Activated T-helper 1 cell treated with Interleukin-2 at 50 U/mL for 16 hours (primary cell): Measurements from ENCODE around the gene EIF1AD.
"Not testable (repeated sequence)": the region's sequence is repeated elsewhere in the genome, so short reads cannot be mapped to it uniquely, and the experiment has no call there.

Experiments
- DNase-seq: peaks from one replicate; pipeline ENCODE4 v3.0.0-alpha.2; 2020; ENCODE audit warnings: low read depth

Gene EIF1AD

DNA sequence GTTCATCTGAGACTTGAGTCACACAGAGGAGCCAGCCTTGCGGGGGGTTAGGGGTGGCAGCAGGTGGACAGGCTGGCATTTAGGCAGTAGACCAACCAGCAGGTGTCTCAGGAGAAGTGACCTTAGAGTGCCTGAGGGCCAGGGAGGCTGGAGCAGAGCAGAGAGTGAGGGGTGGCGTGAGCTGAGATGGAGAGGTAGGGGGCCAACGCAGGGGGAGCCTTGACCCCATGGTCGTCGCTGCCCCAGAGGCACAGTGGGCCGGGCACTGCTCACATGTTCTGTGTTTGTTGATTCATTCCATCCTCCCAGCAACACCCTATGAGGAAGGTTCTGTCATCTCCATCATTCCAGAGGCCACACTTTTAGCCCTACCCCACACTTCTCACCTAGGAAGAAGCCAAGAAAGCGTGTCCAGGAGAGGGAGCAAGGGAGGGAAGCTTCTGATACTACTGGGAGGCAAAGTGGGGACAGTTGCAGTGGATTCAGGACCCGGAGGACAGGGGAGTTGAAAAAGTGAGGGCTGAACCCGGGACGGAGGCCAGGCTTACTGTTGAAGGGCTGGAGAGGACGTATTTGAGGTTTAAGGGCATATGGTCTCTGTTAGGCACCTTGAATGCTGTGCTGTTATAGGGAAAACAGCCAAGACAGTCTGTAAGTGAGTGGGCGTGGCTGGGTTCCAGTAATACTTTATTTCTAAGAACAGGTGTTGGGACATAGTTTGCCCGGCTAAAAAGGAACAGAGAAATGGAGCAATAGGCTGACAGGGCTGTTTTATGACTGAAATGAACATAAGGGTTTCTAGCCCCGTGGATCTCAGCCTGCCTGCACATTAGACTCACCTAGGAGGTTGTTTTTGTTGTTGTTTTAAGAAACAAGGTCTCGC, 33.1 kb downstream of the EIF1AD start:
- DNase-seq: no peak

DNA sequence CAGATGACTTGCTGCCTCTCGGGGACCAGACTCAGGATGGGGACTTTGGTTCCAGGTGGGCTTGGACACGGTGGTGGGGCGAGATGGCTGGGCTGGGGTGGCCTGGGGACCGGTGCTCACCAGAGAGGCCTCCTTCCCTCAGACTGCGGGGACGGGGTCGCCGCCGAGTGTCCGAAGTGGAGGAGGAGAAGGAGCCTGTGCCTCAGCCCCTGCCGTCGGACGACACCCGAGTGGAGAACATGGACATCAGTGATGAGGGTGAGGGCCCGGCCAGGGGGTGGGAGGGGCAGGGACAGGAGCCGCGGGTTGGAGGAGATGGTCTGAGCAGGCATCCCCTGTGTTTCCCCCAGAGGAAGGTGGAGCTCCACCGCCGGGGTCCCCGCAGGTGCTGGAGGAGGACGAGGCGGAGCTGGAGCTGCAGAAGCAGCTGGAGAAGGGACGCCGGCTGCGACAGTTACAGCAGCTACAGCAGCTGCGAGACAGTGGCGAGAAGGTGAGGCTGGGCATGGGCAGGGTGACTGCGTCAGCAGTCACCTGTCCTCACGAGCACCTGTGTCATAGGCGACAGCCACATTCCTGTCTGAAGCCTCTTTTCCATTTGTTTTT, 34.5 kb downstream of the EIF1AD start:
- no peak for DNase-seq

DNA sequence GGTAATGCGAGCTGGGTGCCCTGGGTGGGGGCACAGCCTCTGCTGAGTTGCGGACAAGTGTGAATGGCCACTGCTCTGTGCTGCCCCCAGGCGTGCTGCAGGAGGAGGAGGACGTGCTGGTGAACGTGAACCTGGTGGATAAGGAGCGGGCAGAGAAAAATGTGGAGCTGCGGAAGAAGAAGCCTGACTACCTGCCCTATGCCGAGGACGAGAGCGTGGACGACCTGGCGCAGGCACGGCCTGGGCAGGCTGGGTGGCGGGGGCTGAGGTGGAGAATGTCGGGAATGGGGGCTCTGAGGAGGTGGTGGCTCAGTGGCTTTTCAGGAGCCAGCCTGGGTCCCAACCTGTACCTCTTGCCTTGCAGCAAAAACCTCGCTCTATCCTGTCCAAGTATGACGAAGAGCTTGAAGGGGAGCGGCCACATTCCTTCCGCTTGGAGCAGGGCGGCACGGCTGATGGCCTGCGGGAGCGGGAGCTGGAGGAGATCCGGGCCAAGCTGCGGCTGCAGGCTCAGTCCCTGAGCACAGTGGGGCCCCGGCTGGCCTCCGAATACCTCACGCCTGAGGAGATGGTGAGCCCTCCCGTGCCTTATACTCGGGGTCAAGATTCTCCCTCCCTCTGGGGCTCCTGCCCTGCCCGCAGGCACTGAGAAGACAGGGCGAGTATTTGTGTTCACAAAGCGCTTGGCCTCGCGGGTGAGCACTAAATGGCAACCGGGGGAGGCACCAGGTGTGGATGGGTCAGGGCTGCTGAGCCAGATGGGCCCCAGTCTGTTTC, 35.8 kb downstream of the EIF1AD start:
- no peak for DNase-seq

DNA sequence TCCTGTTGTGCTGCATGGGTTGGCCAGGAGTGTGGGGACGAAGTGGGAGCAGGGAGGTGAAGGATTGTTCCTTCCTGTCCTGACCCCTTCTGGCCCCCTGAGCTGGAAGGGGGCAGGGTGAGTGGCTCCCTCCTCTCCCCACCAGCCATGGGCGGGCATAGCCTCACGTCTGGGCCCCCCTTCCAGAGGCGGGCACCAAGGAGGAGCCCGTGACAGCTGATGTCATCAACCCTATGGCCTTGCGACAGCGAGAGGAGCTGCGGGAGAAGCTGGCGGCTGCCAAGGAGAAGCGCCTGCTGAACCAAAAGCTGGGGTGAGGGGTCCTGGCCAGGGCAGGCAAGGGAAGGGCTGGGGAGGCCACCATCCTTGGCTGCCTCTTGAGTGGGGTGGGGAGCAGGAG, 37.1 kb downstream of the EIF1AD start:
- no peak for DNase-seq

DNA sequence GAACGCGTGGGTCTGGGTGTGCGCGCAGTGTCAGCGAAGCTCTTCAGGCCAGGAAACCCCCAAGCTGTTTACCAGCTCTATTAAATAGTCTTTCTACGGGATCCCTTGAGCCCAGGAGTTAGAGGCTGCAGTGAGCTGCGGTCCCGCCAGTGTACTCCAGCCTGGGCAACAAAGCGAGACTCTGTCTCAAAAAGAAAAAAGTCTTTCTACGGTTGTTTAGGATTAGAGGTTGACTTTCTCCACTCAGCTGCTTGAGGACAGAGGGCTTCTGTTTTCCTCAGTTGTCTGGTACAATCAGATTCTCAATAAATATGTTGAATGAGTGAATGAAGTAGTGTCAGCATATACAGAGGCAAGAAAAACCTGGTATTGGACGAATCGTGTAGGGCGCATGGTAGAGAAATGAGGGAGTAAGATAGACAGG, 39.8 kb downstream of the EIF1AD start:
- DNase-seq: no peak

DNA sequence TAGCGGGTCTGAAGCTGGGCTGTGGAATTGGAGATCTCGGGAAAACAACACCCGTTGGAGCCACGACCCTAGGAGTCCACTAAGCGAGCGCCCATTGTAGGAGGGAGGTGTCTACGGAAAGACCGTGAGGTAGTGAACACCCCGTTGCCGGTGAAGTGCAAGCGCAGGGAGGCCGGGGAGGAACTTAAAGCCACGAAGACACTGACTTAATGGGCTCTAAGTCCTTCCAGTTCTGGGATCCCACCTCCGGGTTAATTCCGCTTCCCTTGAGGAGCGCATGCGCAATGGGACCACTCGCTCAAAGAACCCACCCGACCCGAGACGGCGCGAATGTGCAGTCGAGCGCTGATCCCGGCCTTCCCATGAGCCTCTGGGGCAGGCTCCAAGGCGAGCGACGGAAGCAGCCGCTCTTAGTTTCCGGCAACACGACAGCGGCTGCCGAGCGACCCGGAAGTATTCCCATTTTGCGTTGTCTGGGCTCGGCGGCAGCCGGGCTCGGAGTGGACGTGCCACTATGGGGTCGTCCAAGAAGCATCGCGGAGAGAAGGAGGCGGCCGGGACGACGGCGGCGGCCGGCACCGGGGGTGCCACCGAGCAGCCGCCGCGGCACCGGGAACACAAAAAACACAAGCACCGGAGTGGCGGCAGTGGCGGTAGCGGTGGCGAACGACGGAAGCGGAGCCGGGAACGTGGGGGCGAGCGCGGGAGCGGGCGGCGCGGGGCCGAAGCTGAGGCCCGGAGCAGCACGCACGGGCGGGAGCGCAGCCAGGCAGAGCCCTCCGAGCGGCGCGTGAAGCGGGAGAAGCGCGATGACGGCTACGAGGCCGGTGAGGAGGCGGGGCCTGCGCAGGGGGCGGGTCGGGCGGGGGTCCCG, 40.5 kb downstream of the EIF1AD start, which contains the start of gene SART1:
Gene SART1 (plus strand): TSS at position 468 of the 874 bp plus-strand sequence. CDS start 47 bp downstream, at position 515.
- peak; percentile 93 for DNase-seq

DNA sequence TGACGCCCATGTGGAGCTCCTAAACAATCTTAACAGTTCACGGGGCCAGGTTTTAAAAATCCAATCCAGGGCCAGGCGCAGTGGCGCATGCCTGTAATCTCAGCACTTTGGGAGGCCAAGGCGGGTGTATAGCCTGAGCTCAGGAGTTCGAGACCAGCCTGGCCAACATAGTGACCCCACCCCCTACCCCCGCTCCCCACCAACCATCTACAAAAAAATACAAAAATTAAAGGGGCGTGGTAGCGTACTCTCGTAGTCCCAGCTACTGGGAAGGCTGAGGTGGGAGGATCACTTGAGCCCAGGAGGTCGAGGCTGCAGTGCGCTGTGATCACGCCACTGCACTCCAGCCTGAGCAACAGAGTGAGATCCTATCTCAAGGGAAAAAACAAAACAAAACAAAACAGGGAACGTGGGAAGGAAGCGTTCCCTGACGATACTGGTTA, 41.1 kb downstream of the EIF1AD start:
- DNase-seq: no peak

DNA sequence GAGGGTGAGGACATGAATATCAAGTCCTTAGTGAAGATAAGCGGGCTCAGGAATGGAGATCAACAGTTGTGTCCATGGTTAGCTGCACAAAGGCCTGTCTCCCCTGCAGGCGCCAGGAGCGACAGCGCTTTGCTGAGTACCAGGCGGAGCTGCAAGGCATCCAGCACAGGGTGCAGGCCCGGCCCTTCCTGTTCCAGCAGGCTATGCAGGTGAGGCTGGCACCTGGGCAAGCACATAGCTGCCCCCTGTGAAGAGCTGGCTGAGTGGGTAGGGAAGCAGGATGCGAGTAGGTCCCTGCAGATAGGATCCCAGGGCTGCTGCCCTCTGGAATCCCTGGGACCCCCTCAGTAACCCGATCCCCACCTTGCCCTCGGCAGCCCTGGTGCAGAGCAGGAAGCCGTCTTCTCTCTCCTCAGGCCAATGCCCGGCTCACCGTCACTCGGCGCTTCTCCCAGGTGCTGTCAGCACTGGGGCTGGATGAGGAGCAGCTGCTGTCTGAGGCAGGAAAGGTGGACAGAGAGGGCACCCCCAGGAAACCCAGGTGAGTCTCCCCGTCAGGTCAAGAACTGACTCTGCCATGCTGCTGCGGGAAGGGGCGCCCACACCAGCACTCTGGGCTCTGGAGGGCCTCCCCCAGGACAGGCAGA, 43.1 kb downstream of the EIF1AD start:
- no peak for DNase-seq

DNA sequence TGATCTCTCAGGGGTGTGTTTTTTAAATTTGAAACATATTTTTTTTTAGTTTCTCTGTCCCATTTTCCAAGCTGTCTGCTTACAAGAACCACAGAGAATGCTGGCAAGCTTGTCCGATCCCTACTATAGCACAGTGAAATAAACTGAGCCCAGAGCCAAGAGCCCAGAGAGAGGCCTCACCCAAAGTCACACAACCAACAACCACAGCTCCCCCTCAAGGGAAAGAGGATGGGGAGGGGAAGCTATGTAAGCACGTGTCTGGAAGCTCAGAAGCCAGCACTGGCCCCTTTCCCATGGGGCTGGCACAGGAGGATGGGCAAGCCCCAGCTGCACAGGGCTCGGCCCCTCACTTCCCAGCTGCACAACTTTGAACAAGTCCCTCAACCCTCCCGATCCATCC, 43.7 kb downstream of the EIF1AD start:
- DNase-seq: no peak

DNA sequence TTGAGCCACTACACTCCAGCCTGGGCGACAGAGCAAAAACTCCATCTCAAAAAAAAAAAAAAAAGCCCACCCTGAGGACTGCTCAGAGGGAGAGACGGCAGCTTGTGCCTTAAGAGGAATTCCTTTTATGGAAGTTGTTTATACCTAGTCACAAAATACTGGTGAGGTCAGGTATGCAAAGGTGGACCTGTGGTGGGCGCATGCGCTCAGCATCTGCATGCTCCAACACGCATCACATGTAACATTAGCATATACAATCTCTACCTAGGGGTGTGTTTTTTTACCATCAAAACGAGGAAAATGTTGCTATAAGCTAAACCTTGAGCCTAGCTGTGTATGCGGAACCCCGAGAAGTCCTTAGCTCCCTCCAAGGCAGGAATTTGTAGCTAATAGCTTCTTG, 47.2 kb downstream of the EIF1AD start:
- DNase-seq: no peak

DNA sequence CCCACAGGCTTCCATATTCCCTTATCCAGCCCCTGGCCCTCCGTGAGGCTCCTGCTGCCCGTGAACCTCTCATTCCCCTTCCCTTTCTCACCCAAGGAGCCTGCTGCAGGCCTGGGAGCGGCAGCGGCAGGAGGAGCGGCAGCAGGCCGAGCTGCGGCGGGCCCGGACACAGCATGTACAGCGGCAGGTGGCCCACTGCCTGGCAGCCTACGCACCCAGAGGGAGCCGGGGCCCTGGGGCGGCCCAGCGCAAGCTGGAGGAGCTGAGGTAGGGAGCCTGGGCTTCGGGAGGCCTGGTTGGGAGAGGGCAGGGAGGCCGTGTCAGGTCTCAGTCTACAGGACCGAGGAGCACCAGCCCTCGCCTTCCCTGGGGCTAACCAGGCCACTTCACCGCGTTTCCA, 48.5 kb downstream of the EIF1AD start:
- DNase-seq: no peak

DNA sequence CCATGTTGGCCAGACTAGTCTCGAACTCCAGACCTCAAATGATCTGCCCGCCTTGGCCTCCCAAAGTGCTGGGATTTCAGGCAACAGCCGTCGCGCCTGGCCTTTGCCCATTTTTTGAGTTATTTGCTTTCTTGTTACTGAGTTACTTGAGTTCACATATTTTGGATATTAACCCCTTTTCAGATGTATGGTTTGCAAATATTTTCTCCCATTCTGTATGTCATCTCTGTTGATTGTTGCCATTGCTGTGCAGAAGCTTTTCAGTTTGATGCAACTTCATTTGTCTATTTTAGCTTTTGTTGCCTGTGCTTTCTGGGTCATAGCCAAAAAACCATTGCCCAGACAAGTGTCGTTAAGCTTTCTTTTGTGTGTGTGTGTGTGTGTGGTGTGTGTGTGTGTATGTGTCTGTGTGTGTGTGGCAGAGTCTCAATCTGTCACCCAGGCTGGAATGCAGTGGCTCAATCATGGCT, 49.9 kb downstream of the EIF1AD start:
- no peak for DNase-seq

DNA sequence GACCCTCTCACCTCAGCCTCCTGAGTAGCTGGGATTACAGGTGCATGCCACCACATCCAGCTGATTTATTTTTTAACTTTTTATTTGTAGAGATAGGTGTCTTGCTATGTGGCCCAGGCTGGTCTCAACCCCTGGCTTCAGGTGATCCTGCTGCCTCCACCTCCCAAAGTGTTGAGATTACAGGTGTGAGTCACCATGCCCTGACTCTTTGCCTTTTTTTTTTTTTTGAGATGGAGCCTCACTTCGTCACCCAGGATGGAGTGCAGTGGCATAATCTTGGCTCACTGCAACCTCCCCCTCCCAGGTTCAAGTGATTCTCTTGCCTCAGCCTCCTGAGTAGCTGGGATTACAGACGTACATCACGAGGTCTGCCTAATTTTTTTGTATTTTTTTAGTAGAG, 50.3 kb downstream of the EIF1AD start:
- DNase-seq: not testable (repeated sequence)

DNA sequence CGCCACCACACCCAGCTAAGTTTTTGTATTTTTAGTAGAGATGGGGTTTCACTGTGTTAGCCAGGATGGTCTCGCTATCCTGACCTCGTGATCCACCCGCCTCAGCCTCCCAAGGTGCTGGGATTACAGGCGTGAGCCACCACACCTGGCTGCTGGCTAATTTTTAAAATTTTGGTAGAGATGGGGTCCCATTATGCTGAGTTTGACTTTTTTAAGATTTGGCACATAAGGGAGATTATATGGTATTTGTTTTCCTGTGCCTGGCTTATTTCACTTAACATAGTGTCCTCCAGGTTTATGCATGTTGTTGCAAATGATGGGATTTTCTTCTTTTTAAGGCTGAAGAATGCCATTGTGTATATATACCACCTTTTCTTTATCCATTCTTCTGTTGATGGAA, 51.2 kb downstream of the EIF1AD start:
- DNase-seq: not testable (repeated sequence)

DNA sequence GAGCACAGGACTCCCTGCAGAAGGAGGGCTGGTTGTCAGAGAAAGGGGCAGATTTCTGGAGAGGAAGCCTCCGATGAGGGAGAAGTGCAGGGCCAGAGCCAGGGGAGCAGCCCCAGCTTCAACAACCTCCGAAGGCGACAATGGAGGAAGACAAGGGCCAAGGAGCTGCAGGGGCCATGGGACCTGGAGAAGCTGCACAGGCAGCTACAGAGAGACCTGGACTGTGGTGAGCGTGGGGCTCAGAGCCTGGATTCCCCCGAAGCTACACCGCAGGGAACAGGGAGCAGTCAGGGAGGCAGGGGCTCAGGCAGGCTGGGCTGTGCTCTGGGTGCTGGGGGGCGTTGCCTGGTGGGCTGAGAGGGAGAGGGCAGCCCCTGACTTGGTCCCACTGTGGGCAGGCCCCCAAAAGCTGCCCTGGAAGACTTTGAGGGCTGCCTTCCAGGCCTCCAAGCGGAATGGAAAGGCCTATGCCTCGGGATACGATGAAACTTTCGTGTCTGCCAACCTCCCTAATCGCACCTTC, 54.3 kb downstream of the EIF1AD start:
- no peak for DNase-seq

DNA sequence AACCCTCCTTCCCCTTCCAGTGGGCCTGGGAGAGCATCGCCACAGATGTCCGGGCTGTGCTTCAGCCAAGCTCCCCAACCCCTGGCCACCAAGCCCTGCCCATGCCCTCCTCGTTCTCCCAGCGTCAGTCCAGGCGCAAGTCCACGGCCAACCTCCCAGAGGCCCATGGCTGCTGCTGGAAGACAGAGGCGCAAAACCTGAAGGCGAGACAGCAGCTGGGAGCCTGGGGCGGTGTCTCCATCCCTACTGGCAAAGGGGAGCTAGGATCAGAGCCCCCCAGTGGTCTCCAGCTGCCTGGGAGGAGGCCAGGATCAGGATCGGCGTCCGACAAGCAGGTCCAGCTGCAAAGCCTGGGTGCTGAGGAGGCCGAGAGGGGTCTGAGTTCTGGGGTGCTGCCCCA, 54.8 kb downstream of the EIF1AD start:
- DNase-seq: no peak

DNA sequence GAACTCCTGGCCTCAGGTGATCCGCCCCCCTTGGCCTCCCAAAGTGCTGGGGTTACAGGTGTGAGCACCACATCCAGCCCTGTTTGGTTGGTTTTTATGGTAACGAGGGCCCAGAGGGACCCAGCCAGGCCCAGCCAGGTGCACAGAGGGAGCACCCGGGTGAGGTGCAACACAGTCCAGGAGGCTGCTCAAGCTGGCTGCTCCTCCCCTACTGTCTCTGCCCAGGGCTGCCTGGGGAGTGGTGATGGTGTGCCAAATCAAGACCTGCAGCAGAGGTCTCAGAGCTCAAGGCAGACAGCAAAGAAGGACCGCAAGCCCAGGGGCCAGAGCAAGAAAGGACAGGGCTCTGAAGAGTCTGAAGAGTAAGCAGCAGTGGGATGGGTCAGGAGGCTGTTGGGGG, 55.3 kb downstream of the EIF1AD start:
- DNase-seq: no peak
